Activated T-helper 1 cell treated with anti-CD3 and anti-CD28 coated beads, Interleukin-12 subunit alpha, Interleukin-12 subunit beta, Interleukin-2, Interleukin-4 antibody, amounts not matched to agents 30 ng/mL and 10 ng/mL and 1 ng/mL, durations not matched to agents 14 hours and 24 hours and 36 hours (primary cell): Measurements from ENCODE around the gene SOST. TPM values are rescaled to one million over a fixed set of nuclear protein-coding genes. Genes with fewer than 3 reads are reported as not detected.

Source experiments
- DNase-seq: peaks from one replicate; pipeline ENCODE4 v3.0.0; 2021; ENCODE audit warnings: low spot score
- H3K27ac Mint-ChIP-seq: one replicate; pipeline ENCODE4 v1.8.0; 2021; ENCODE audit warnings: mild to moderate bottlenecking, mixed read lengths
- H3K27me3 Mint-ChIP-seq: one replicate; pipeline ENCODE4 v1.8.0; 2022; ENCODE audit warnings: mild to moderate bottlenecking, moderate library complexity, mixed read lengths; ENCODE audit not compliant: insufficient read depth
- H3K36me3 Mint-ChIP-seq: one replicate; pipeline ENCODE4 v1.8.0; 2021; ENCODE audit warnings: low read depth, mixed read lengths
- H3K4me1 Mint-ChIP-seq: one replicate; pipeline ENCODE4 v1.8.0; 2021; ENCODE audit warnings: low read depth, mixed read lengths
- H3K4me3 Mint-ChIP-seq: one replicate; pipeline ENCODE4 v1.8.0; 2021; ENCODE audit warnings: mild to moderate bottlenecking, moderate library complexity, mixed read lengths
- H3K9me3 Mint-ChIP-seq: one replicate; pipeline ENCODE4 v1.8.0; 2021; ENCODE audit warnings: mixed read lengths
- intact Hi-C: fragments of 100-400 bp; cut with micrococcal nuclease; formaldehyde crosslinking; loops from one replicate; pipeline ENCODE4 v1.15.1; 2024
- total RNA-seq: library from RNA; stranded (reverse); gene quantifications from 2 replicates; pipeline ENCODE4 v1.2.3, GENCODE V29; 2022

The SOST gene
- total RNA-seq, 1 donor from 2014 or later: not detected

GRCh38 chr17:43769859-43770258 is 11.3 kb upstream of the SOST start:
- no peaks in the 10 kb centered on the region for H3K9me3 Mint-ChIP-seq

GRCh38 chr17:43769426-43769825 is 10.8 kb upstream of the SOST start:
- no peaks in the 10 kb centered on the region for H3K9me3 Mint-ChIP-seq
- no peak for DNase-seq
- H3K27ac Mint-ChIP-seq: no peak overlapping the region
- H3K4me1 Mint-ChIP-seq: no peaks in the 10 kb centered on the region
- intact Hi-C loops: no loop called here
- no peak overlapping the region for H3K4me3 Mint-ChIP-seq
- H3K27me3 Mint-ChIP-seq: no peaks in the 10 kb centered on the region
- peaks cover 15% of the 10 kb centered on the region for H3K36me3 Mint-ChIP-seq

More at GRCh38 chr17:43769859-43770258, 11.3 kb upstream of the SOST start:
- Mint-ChIP-seq H3K4me3 (no peak overlapping the region), H3K27me3 (no peaks in the 10 kb centered on the region), H3K36me3 (peaks cover 15% of the 10 kb centered on the region), H3K27ac (no peak overlapping the region), H3K4me1 (no peaks in the 10 kb centered on the region)
- no peak for DNase-seq
- intact Hi-C loops: no loop called here

GRCh38 chr17:43768943-43769342 is 10.4 kb upstream of the SOST start:
- no peaks in the 10 kb centered on the region for H3K4me1 Mint-ChIP-seq
- no peak for DNase-seq
- intact Hi-C loops: no loop called here
- H3K36me3 Mint-ChIP-seq: peaks cover 15% of the 10 kb centered on the region
- H3K9me3 Mint-ChIP-seq: no peaks in the 10 kb centered on the region
- H3K27ac Mint-ChIP-seq: no peak overlapping the region
- H3K4me3 Mint-ChIP-seq: no peak overlapping the region
- H3K27me3 Mint-ChIP-seq: no peaks in the 10 kb centered on the region

GRCh38 chr17:43768382-43768781 is 9.8 kb upstream of the SOST start:
- no peak for DNase-seq
- Mint-ChIP-seq H3K27ac (no peak overlapping the region), H3K4me3 (no peak overlapping the region), H3K36me3 (peaks cover 13% of the 10 kb centered on the region), H3K9me3 (no peaks in the 10 kb centered on the region), H3K4me1 (no peaks in the 10 kb centered on the region), H3K27me3 (no peaks in the 10 kb centered on the region)
- intact Hi-C loops: no loop called here

- intact Hi-C loops: no loop called here
- H3K4me1 Mint-ChIP-seq: no peaks in the 10 kb centered on the region
- H3K36me3 Mint-ChIP-seq: peaks cover 9% of the 10 kb centered on the region
- DNase-seq: no peak
- no peaks in the 10 kb centered on the region for H3K27me3 Mint-ChIP-seq
- H3K27ac Mint-ChIP-seq: no peak overlapping the region
- H3K4me3 Mint-ChIP-seq: no peak overlapping the region
- no peaks in the 10 kb centered on the region for H3K9me3 Mint-ChIP-seq
Observed at GRCh38 chr17:43767713-43768059, 9.1 kb upstream of the SOST start.

GRCh38 chr17:43767053-43767712 is 8.6 kb upstream of the SOST start:
- no peak overlapping the region for H3K27ac Mint-ChIP-seq

GRCh38 chr17:43766413-43767052 is 7.9 kb upstream of the SOST start:
- H3K4me1 Mint-ChIP-seq: no peaks in the 10 kb centered on the region
- no peaks in the 10 kb centered on the region for H3K9me3 Mint-ChIP-seq
- DNase-seq: no peak
- H3K27ac Mint-ChIP-seq: no peak overlapping the region
- peaks cover 3% of the 10 kb centered on the region for H3K36me3 Mint-ChIP-seq
- intact Hi-C loops: loop anchor here (1.0 kb wide), 1 partner anchor 72 kb away; no protein-coding TSS in a partner anchor
- H3K27me3 Mint-ChIP-seq: no peaks in the 10 kb centered on the region
- H3K4me3 Mint-ChIP-seq: no peak overlapping the region

More at GRCh38 chr17:43767053-43767712, 8.6 kb upstream of the SOST start:
- H3K36me3 Mint-ChIP-seq: peaks cover 4% of the 10 kb centered on the region
- no peak for DNase-seq
- H3K9me3 Mint-ChIP-seq: no peaks in the 10 kb centered on the region
- H3K4me3 Mint-ChIP-seq: no peak overlapping the region
- intact Hi-C loops: no loop called here
- no peaks in the 10 kb centered on the region for H3K4me1 Mint-ChIP-seq
- no peaks in the 10 kb centered on the region for H3K27me3 Mint-ChIP-seq

GRCh38 chr17:43760254-43760852 is 1.8 kb upstream of the SOST start:
- H3K4me1 Mint-ChIP-seq: no peaks in the 10 kb centered on the region
- H3K4me3 Mint-ChIP-seq: no peak overlapping the region
- H3K27me3 Mint-ChIP-seq: peaks cover 19% of the 10 kb centered on the region
- no peaks in the 10 kb centered on the region for H3K36me3 Mint-ChIP-seq
- H3K27ac Mint-ChIP-seq: no peak overlapping the region
- intact Hi-C loops: loop anchor here (1.0 to 2.0 kb wide), 3 partner anchors 42 to 184 kb away; no protein-coding TSS in a partner anchor
- peak; percentile 79 for DNase-seq
- H3K9me3 Mint-ChIP-seq: no peaks in the 10 kb centered on the region

- Mint-ChIP-seq H3K4me3 (no peak overlapping the region), H3K4me1 (no peaks in the 10 kb centered on the region), H3K27ac (no peak overlapping the region), H3K27me3 (peaks cover 19% of the 10 kb centered on the region), H3K9me3 (no peaks in the 10 kb centered on the region), H3K36me3 (no peaks in the 10 kb centered on the region)
- no peak for DNase-seq
- intact Hi-C loops: loop anchor here (1.0 to 2.0 kb wide), 3 partner anchors 41 to 184 kb away; no protein-coding TSS in a partner anchor
Observed at GRCh38 chr17:43759836-43760235, 1.2 kb upstream of the SOST start.

- Mint-ChIP-seq H3K9me3 (no peaks in the 10 kb centered on the region), H3K36me3 (no peaks in the 10 kb centered on the region), H3K4me3 (no peak overlapping the region), H3K27me3 (peaks cover 26% of the 10 kb centered on the region), H3K27ac (no peak overlapping the region), H3K4me1 (peaks cover 6% of the 10 kb centered on the region)
- intact Hi-C loops: no loop called here
- DNase-seq: no peak
Observed at GRCh38 chr17:43758086-43758485, 505 bp downstream of the SOST start.

- Mint-ChIP-seq H3K27me3 (peaks cover 33% of the 10 kb centered on the region), H3K27ac (no peak overlapping the region), H3K4me1 (peaks cover 9% of the 10 kb centered on the region), H3K4me3 (no peak overlapping the region), H3K9me3 (no peaks in the 10 kb centered on the region), H3K36me3 (no peaks in the 10 kb centered on the region)
- no peak for DNase-seq
- intact Hi-C loops: no loop called here
Observed at GRCh38 chr17:43757171-43757660, 1.4 kb downstream of the SOST start.

GRCh38 chr17:43756201-43756600 is 2.4 kb downstream of the SOST start:
- H3K9me3 Mint-ChIP-seq: no peaks in the 10 kb centered on the region
- intact Hi-C loops: no loop called here
- no peak overlapping the region for H3K4me3 Mint-ChIP-seq
- no peaks in the 10 kb centered on the region for H3K36me3 Mint-ChIP-seq
- H3K27ac Mint-ChIP-seq: no peak overlapping the region
- H3K4me1 Mint-ChIP-seq: peaks cover 9% of the 10 kb centered on the region
- no peak for DNase-seq
- peaks cover 33% of the 10 kb centered on the region for H3K27me3 Mint-ChIP-seq

- Mint-ChIP-seq H3K27ac (no peak overlapping the region), H3K4me1 (peaks cover 9% of the 10 kb centered on the region), H3K36me3 (no peaks in the 10 kb centered on the region), H3K4me3 (no peak overlapping the region), H3K9me3 (no peaks in the 10 kb centered on the region), H3K27me3 (peaks cover 33% of the 10 kb centered on the region)
- intact Hi-C loops: no loop called here
- no peak for DNase-seq
Observed at GRCh38 chr17:43755389-43755875, 3.2 kb downstream of the SOST start.
